K562 (cell line): ENCODE data around the gene LAMTOR5. TPM values are rescaled to one million over a fixed set of nuclear protein-coding genes. Genes with fewer than 3 reads are reported as not detected.

Experiments used
- ATAC-seq: fragments of 200-7000 bp; cut with Tn5 transposase; 3 replicates; pipeline ENCODE4 v1.9.1; 2020; ENCODE audit warnings: moderate library complexity
- BruUV-seq: library from RNA; stranded (reverse); fragments of 400-500 nt; replicated peaks from 2 replicates; lab custom pipeline; 2021; lab: Mats Ljungman, UMichigan
- CTCF ChIA-PET: fragments of 300-600 bp; formaldehyde crosslinking; extraction: SDS; loops from one replicate; lab custom pipeline; 2021; ENCODE audit warnings: low intra/inter-chr PET ratio; lab: Yijun Ruan, JAX
- POLR2A ChIA-PET: fragments of 300-600, 350-650 bp; sonication (Branson Sonifier 250); formaldehyde crosslinking; extraction: SDS; loops from one replicate; lab custom pipeline; 2021; ENCODE audit warnings: antibody characterized with exemption, inconsistent platforms; lab: Yijun Ruan, JAX
- DNase-seq, 4 experiments: peaks; one replicate each; pipeline versions ENCODE4 v3.0.0 to v3.0.0-alpha.2; 2011 to 2018; ENCODE audit warnings: low spot score in 3 of 4, mixed read lengths in 3 of 4; ENCODE audit errors: extremely low read depth in 1 of 4
- FAIRE-seq: peaks from 2 replicates; lab custom pipeline; 2011; peaks lifted over from hg19 to GRCh38; lab: Jason Lieb, UNC
- H2AFZ ChIP-seq: 2 replicates; pipeline ENCODE4 v1.6.0; 2011; ENCODE audit warnings: low read depth, low read length, control low read depth, inconsistent platforms
- H3K27ac ChIP-seq: fragments of 200-600 bp; 3 replicates; pipeline ENCODE4 v1.8.0; 2011; ENCODE audit warnings: low read depth, mild to moderate bottlenecking, control low read depth, inconsistent platforms, low read length, moderate library complexity, mixed read lengths; ENCODE audit errors: extremely low read depth
- H3K27me3 ChIP-seq, 2 experiments: fragments of 300-600 bp in 1 of 2; 2 replicates in 1 of 2; 3 replicates in 1 of 2; pipeline versions ENCODE4 v1.6.0 to v1.8.0; 2011; ENCODE audit warnings: inconsistent platforms in 2 of 2, low read length in 2 of 2, mild to moderate bottlenecking in 1 of 2, mixed read lengths in 1 of 2, moderate library complexity in 1 of 2; ENCODE audit not compliant: control insufficient read depth in 2 of 2, insufficient read depth in 2 of 2
- H3K36me3 ChIP-seq: fragments of 300-600 bp; 3 replicates; pipeline ENCODE4 v1.8.0; 2011; ENCODE audit warnings: mild to moderate bottlenecking, low read length, inconsistent platforms; ENCODE audit not compliant: control insufficient read depth, insufficient read depth
- H3K4me1 ChIP-seq, 2 experiments: fragments of 200-600 bp in 1 of 2; replicated peaks in 1 of 2; 2 replicates in 1 of 2; 3 replicates in 1 of 2; pipeline versions ENCODE4 v1.5.1 to v1.8.0; 2011; ENCODE audit warnings: inconsistent platforms in 2 of 2, low read length in 2 of 2, mild to moderate bottlenecking in 1 of 2, mixed read lengths in 1 of 2, moderate library complexity in 1 of 2; ENCODE audit not compliant: control insufficient read depth in 2 of 2, insufficient read depth in 2 of 2
- H3K4me2 ChIP-seq: 2 replicates; pipeline ENCODE4 v1.6.1; 2011; ENCODE audit warnings: low read length, control low read depth, inconsistent platforms, mixed read lengths; ENCODE audit not compliant: insufficient read depth
- H3K4me3 ChIP-seq: fragments of 200-600 bp; sonication (generic), shearing (Covaris generic); 2 replicates; pipeline ENCODE4 v1.5.1; 2016; ENCODE audit warnings: control low read depth, inconsistent platforms
- H3K79me2 ChIP-seq: fragments of 200-600 bp; 3 replicates; pipeline ENCODE4 v1.8.0; 2011; ENCODE audit warnings: low read length, inconsistent platforms; ENCODE audit not compliant: control insufficient read depth, insufficient read depth
- H3K9ac ChIP-seq, 2 experiments: 2 replicates each; pipeline versions ENCODE4 v1.6.0 to v1.6.1; 2011; ENCODE audit warnings: low read depth in 2 of 2, low read length in 2 of 2, control low read depth in 1 of 2, inconsistent platforms in 1 of 2, mild to moderate bottlenecking in 1 of 2, mixed read lengths in 1 of 2; ENCODE audit not compliant: insufficient read depth in 1 of 2
- H3K9me1 ChIP-seq: one replicate; pipeline ENCODE4 v1.6.0; 2011; ENCODE audit warnings: inconsistent platforms, mild to moderate bottlenecking, low read length, moderate library complexity; ENCODE audit not compliant: control insufficient read depth, insufficient read depth
- H3K9me3 ChIP-seq: replicated peaks from 2 replicates; pipeline ENCODE4 v1.5.1; 2011; ENCODE audit warnings: low read depth, low read length, inconsistent platforms; ENCODE audit not compliant: control insufficient read depth, insufficient read depth
- H4K20me1 ChIP-seq: replicated peaks from 2 replicates; pipeline ENCODE4 v1.6.1; 2011; ENCODE audit warnings: low read length, inconsistent platforms, mixed read lengths; ENCODE audit not compliant: control insufficient read depth, insufficient read depth
- C11orf30 ChIP-seq: fragments of 450-650 bp; IDR thresholded peaks from 2 replicates; pipeline ENCODE4 v1.6.1; 2016; ENCODE audit warnings: low read depth, mild to moderate bottlenecking
- GABPB1 ChIP-seq: sonication (generic); formaldehyde crosslinking; IDR thresholded peaks from 2 replicates; pipeline ENCODE4 v1.8.0; 2022; ENCODE audit warnings: mild to moderate bottlenecking, missing genetic modification reagents
- MAFF ChIP-seq: IDR thresholded peaks from 2 replicates; pipeline ENCODE4 v1.6.1; 2012; ENCODE audit warnings: low read length, improper control_type of control experiment
- MAFG ChIP-seq: fragments of 450-650 bp; conservative IDR thresholded peaks from 2 replicates; pipeline ENCODE4 v1.6.1; 2016; ENCODE audit warnings: missing genetic modification characterization, missing compliant biosample characterization
- MAFK ChIP-seq: IDR thresholded peaks from 2 replicates; pipeline ENCODE4 v1.6.1; 2011; ENCODE audit warnings: low read length, improper control_type of control experiment
- NR3C1 ChIP-seq: sonication (generic); formaldehyde crosslinking; IDR thresholded peaks from 2 replicates; pipeline ENCODE4 v1.8.1; 2022; ENCODE audit warnings: missing genetic modification reagents
- TFAM ChIP-seq: fragments of 250-450 bp; sonication (Bioruptor Pico); conservative IDR thresholded peaks from 2 replicates; pipeline ENCODE4 v1.5.0; 2021; ENCODE audit warnings: mild to moderate bottlenecking, moderate library complexity
- ZNF316 ChIP-seq: fragments of 450-650 bp; IDR thresholded peaks from 2 replicates; pipeline ENCODE4 v1.6.1; 2016
- ZNF764 ChIP-seq: fragments of 250-450 bp; sonication (Bioruptor Pico); IDR thresholded peaks from 2 replicates; pipeline ENCODE4 v1.4.0; 2020; ENCODE audit warnings: low read depth, mild to moderate bottlenecking, moderate library complexity
- WGBS: fragments of 100-300 bp; shearing (Covaris generic); methylation state at CpG from one replicate; pipeline ENCODE4 v1.1.6; 2016; ENCODE audit warnings: low coverage, mixed read lengths; ENCODE audit not compliant: insufficient coverage; ENCODE audit errors: missing lambda C conversion rate; 5-methylcytosine and 5-hydroxymethylcytosine counted together
- in situ Hi-C: fragments of 300-500 bp; cut with MboI; formaldehyde crosslinking; loops from 4 replicates; pipeline ENCODE4 v1.15.0; 2018; ENCODE audit warnings: inconsistent platforms, mixed read lengths
- intact Hi-C: fragments of 100-400 bp; cut with micrococcal nuclease; formaldehyde crosslinking; loops from 2 replicates; pipeline ENCODE4 v1.14.2; 2022
- polyA plus RNA-seq, 8 experiments: library from polyadenylated mRNA; depleted of rRNA in 4 of 8; stranded (reverse) in 5 of 8; unstranded in 3 of 8; fragments of >200 nt; fragmentation: Nextera tagmentation in 2 of 8; fragmentation: Illumina TruSeq in 1 of 8; extraction: Ambion mirVana in 2 of 8; extraction: Trizol in 1 of 8; gene quantifications; 2 replicates each; pipeline versions ENCODE4 v1.2.1 to v1.2.3, GENCODE V29; 2011 to 2014; ENCODE audit warnings: inconsistent platforms in 1 of 8, missing spikeins in 1 of 8
- total RNA-seq, 7 experiments: library from RNA; depleted of rRNA in 6 of 7; stranded (reverse); fragments of >200 nt in 6 of 7; fragmentation: Illumina TruSeq in 2 of 7; extraction: Trizol in 2 of 7; gene quantifications; 2 replicates each; pipeline versions ENCODE4 v1.2.1 to v1.2.3, GENCODE V29; 2011 to 2021; ENCODE audit warnings: low replicate concordance in 1 of 7
- TF ChIP-seq, protein P1 (sequence below): fragments of 250-450 bp; sonication (Bioruptor Pico); IDR thresholded peaks from 2 replicates; pipeline ENCODE4 v1.8.0; 2022; ENCODE audit warnings: inconsistent platforms, mild to moderate bottlenecking, moderate library complexity, borderline replicate concordance

Gene LAMTOR5
- total and polyA plus RNA-seq, 9 of the 15 experiments (the other 6 are each of a cell fraction or from before 2014, with no cell fraction given) = 118 to 712 (median 241) TPM

DNA sequence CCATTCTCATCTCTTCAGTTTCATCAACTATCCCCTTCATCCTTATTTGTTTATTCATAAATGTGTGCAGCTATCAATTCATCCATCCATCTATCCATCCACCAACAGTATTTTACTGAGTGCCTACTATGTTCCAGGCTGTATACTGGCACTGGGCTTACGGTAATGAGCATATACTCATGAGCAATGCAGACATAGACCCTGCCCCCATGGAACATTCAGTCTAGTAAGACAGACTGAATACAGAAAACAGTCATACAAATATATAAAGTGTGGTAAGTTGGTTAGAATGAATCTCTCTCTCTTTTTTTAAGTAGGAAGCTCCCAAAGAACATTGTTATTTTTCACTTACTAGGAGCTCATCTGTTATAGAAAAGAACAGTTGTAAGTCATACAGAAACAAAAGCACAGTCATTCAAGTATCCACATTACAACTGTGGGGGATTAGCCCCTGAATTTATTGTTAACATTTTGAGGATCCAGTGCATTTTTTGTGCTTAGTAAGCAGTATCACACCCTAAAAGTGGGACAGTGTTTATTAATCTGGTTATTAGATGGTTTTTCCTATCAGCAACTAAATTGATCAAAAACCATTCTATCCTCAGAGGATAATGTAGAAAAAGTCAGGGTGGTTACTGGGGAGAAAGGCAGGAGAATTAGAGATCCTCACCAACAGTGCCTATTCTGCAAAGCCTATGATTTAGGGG lies 20.3 kb downstream of the LAMTOR5 start:
- TF ChIP-seq, protein P1, sequence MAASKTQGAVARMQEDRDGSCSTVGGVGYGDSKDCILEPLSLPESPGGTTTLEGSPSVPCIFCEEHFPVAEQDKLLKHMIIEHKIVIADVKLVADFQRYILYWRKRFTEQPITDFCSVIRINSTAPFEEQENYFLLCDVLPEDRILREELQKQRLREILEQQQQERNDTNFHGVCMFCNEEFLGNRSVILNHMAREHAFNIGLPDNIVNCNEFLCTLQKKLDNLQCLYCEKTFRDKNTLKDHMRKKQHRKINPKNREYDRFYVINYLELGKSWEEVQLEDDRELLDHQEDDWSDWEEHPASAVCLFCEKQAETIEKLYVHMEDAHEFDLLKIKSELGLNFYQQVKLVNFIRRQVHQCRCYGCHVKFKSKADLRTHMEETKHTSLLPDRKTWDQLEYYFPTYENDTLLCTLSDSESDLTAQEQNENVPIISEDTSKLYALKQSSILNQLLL (CRISPR knock-in tag) = no peak
- TF ChIP-seq MAFK (peak; percentile 68), NR3C1 (CRISPR knock-in tag) (no peak), ZNF316 (peak; percentile 84), C11orf30 (peak; percentile 48; the same call in 1 of the 2 replicates), ZNF764 (CRISPR knock-in tag) (no peak), GABPB1 (CRISPR knock-in tag) (no peak), MAFG (tag) (peak; percentile 58), MAFF (peak; percentile 52; the same call in 1 of the 2 replicates), TFAM (CRISPR knock-in tag) (no peak)
- ATAC-seq = no peak
- intact Hi-C loops (no loop called here), in situ Hi-C loops (no loop called here)
- no peak overlapping the region for H3K4me3 ChIP-seq
- no peaks in the 10 kb centered on the region for H3K27me3 ChIP-seq
- no peaks in the 10 kb centered on the region for H3K9me1 ChIP-seq
- no peaks in the 10 kb centered on the region for H3K4me1 ChIP-seq
- no peaks in the 10 kb centered on the region for H3K9me3 ChIP-seq
- no peak overlapping the region for H3K27ac ChIP-seq
- BruUV-seq = no TSS peak
- H4K20me1 ChIP-seq = no peaks in the 10 kb centered on the region
- DNase-seq = no peak
- no peak overlapping the region for H2AFZ ChIP-seq
- 90% methylated on average over 1 of the region's 1 CpG for WGBS
- ChIA-PET POLR2A (interaction anchor here (0.6 to 1.3 kb wide), 4 partner anchors 19 to 108 kb away, joined by 3 to 8 read pairs (median 4); no protein-coding TSS in a partner anchor), CTCF (no interaction called here)
- H3K79me2 ChIP-seq = no peaks in the 10 kb centered on the region
- no peak overlapping the region for H3K4me2 ChIP-seq
- H3K36me3 ChIP-seq = peaks cover 22% of the 10 kb centered on the region
- FAIRE-seq = no peak
- H3K9ac ChIP-seq = no peak overlapping the region
